CD4-positive, alpha-beta T cell treated with Interleukin-6 at 100 ng/mL for 8 hours (primary cell): ENCODE data around the gene STX1B.

ENCODE experiments used
- DNase-seq: peaks from one replicate; pipeline ENCODE4 v3.0.0-alpha.2; 2020; ENCODE audit warnings: mixed read lengths, low spot score

The STX1B gene

DNA sequence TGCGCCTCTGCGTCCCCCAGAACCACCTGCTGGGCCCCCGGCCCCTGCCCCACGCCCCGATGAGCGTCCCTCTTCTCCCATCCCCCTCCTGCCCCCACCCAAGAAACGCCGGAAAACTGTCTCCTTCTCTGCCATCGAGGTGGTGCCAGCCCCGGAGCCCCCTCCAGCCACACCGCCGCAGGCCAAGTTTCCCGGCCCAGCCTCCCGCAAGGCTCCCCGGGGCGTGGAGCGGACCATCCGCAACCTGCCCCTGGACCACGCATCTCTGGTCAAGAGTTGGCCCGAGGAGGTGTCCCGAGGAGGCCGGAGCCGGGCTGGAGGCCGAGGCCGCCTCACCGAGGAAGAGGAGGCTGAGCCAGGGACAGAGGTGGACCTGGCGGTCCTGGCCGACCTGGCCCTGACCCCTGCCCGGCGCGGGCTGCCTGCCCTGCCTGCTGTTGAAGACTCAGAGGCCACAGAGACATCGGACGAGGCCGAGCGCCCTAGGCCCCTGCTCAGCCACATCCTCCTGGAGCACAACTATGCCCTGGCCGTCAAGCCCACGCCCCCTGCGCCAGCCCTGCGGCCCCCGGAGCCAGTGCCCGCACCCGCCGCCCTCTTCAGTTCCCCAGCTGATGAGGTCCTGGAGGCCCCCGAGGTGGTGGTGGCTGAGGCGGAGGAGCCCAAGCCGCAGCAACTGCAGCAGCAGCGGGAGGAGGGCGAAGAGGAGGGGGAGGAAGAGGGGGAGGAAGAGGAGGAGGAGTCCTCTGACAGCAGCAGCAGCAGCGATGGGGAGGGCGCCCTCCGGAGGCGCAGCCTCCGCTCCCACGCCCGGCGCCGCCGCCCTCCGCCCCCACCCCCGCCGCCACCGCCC lies 31.0 kb downstream of the STX1B start:
- no peak for DNase-seq

- no peak for DNase-seq
Measured at GRCh38 chr16:30977502-30977901, 32.9 kb downstream of the STX1B start.

- DNase-seq, result no peak
Measured at GRCh38 chr16:30976486-30976885, 34.0 kb downstream of the STX1B start.

- no peak for DNase-seq
Measured at GRCh38 chr16:30974348-30974747, 36.1 kb downstream of the STX1B start.

DNA sequence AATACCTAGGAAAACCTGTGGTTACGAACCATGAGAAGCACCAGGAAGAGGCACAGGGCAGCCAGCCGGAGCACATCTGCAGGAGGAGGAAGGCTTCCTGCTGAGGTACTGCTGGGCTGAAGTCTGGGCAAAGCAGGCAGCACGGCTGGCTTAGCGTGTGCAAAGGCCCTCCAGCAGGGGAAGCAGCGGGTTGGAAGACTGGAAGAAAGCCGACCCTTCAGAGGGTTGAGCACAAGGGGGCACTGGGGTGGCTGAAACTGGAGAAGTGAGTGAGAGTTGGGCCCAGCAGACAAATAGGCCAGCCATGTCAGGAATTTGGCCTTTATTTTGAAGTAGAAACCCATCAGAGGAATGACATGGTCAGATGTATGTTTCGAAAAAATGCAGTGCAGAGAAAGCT lies 37.6 kb downstream of the STX1B start:
- no peak for DNase-seq

GRCh38 chr16:30971298-30971697 lies 39.1 kb downstream of the STX1B start:
- no peak for DNase-seq

- DNase-seq, result no peak
Measured at GRCh38 chr16:30969246-30969842, 41.1 kb downstream of the STX1B start.

DNA sequence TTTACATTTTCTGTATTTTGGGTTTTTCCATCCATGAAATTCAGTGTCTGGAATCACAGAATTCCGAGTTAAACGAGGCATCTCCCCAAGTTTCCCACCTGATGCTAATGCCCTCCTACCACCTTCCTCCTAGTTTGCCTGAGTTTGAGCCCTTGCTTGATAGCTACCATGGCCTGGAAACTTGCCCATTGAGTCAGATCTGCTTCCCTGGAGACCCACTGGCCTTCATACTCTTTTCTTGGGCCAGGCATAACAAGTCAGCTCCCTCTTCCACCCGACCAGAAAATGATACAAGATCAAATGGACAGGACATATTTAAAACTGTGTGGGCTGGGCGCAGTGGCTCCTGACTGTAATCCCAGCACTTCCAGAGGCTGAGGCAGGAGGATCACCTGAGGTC lies 42.6 kb downstream of the STX1B start:
- no peak for DNase-seq

DNA sequence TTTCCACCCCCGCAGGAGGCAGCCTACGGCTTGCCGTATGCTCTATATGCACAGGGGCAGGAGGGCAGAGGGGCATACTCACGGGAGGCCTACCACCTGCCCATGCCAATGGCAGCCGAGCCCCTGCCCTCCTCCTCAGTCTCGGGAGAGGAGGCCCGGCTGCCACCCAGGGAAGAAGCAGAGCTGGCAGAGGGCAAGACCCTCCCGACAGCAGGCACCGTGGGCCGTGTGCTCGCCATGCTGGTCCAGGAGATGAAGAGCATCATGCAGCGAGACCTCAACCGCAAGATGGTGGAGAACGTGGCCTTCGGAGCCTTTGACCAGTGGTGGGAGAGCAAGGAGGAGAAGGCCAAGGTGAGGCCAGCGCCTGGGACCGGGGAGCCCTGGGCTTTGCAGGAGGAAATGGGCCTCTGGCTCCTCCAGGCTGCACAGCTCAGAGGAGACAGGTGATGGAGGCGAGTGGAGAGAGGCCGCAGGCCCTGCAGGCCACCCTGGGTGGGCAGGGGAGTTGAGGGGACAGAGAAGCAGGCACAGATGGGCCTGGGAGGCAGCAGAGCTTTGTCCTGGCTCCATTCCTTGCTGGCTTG lies 44.3 kb downstream of the STX1B start:
- DNase-seq, result no peak

- no peak for DNase-seq
Measured at GRCh38 chr16:30965436-30965835, 45.0 kb downstream of the STX1B start.

GRCh38 chr16:30964574-30965226 lies 45.7 kb downstream of the STX1B start:
- DNase-seq, result no peak

DNA sequence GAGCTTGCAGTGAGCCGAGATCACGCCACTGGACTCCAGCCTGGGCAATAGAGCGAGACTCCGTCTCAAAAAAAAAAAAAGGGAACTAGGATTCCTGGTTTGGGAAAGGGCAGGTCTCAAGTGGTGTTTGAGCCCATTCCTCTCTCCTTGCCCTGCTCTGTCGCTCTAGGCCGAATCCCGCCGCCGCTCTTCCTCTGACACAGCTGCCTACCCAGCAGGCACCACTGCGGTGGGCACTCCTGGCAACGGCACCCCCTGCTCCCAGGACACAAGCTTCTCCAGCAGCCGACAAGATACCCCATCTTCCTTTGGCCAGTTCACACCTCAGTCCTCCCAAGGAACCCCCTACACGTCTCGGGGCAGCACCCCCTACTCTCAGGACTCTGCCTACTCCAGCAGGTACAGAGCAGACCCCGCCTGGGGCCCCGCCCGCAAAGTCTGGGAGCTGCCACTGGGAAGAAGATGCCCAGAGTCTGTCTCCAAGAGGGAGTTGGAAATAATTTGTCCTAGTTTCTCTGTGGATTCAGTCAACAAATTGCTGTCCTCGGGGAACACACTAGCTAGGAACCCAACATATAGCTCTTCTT lies 46.4 kb downstream of the STX1B start:
- no peak for DNase-seq

DNA sequence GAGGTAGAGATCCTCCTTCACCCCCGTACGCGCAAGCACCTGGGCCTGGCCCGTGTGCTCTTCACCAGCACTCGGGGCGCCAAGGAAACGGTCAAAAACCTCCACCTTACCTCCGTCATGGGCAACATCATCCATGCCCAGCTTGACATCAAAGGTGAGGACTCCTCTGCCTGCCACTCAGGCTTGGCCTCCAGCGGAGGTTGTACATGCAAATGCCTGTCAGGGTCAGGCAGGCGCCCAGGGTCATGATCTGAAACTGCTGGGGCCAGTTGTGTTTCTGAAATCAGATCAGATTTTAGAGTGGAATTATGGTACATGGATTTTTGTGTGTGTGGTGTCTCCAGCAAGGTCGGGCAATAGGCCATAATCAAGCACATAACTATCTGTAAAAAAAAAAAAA lies 49.1 kb downstream of the STX1B start:
- no peak for DNase-seq

GRCh38 chr16:30958175-30959079 lies 52.0 kb downstream of the STX1B start:
- DNase-seq, result no peak

- peak; percentile 95 for DNase-seq
Measured at GRCh38 chr16:30957456-30958174, 52.8 kb downstream of the STX1B start, which contains the start of gene SETD1A. Gene SETD1A (plus strand): TSS chr16:30957754. CDS start chr16:30958732, 978 bp downstream.

GRCh38 chr16:30956601-30957455 lies 53.6 kb downstream of the STX1B start:
- DNase-seq, result peak; percentile 84

GRCh38 chr16:30954993-30955392 lies 55.4 kb downstream of the STX1B start:
- no peak for DNase-seq

DNA sequence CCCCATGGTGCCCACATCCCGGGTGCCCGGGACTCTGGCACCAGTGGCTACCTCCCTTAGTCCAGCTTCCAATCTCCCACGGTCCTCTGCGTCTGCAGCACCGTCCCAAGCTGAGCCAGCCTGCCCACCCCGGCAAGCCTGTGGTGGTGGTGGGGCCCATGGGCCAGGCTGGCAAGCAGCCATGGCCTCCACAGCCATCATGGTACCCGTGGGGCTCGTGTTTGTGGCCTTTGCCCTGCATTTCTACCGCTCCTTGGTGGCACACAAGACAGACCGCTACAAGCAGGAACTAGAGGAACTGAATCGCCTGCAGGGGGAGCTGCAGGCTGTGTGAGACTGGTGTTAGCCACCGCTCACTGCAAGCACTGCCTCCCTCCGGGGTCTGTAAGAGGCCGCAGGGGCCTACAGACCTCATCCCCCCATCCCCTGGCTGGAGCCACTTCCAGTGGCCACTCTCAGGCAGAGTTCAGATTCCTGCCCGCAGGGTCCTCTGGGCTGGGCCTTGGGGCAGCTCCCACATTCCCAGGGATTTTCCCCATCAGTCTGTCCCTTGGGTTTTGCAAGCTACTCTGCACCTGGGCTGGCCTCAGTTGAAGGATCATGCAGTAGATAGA lies 56.8 kb downstream of the STX1B start:
- peak; percentile 56 for DNase-seq

- DNase-seq, result no peak
Measured at GRCh38 chr16:30953111-30953510, 57.3 kb downstream of the STX1B start.
